ENCODE data around the gene NPIPB8. TPM values are rescaled to one million over a fixed set of nuclear protein-coding genes. Genes with fewer than 3 reads are reported as not detected.
"Not testable (repeated sequence)": the region's sequence is repeated elsewhere in the genome, so short reads cannot be mapped to it uniquely, and the experiment has no call there.

Gene NPIPB8
- total and polyA plus RNA-seq, 2 donors (not counting 3 experiments of a cell fraction or from before 2014, with no cell fraction given), result 0.11 TPM; not detected in 1

GRCh38 chr16:28636093-28636823 lies 1.6 kb upstream of the NPIPB8 start:
- H3K79me2 ChIP-seq (ENCODE audit: control insufficient read depth, insufficient read depth, low read length); CTCF ChIA-PET; H3K27ac ChIP-seq (ENCODE audit: insufficient read depth, low read depth, low read length); FAIRE-seq; H4K20me1 ChIP-seq (replicated peaks; ENCODE audit: control insufficient read depth, extremely low read depth, insufficient read depth, low read length); H3K9me3 ChIP-seq (replicated peaks; ENCODE audit: control insufficient read depth, insufficient read depth, low read length); H3K4me3 ChIP-seq (replicated peaks in 1 of 3; ENCODE audit: insufficient read depth in 1 of 3, low read depth in 1 of 3, low read length in 3 of 3); H3K27me3 ChIP-seq (ENCODE audit: control insufficient read depth in 2 of 2, insufficient read depth in 2 of 2, low read length in 2 of 2); H3K4me1 ChIP-seq (ENCODE audit: control insufficient read depth, extremely low read depth, insufficient read depth, low read length); H3K9ac ChIP-seq (replicated peaks; ENCODE audit: extremely low read depth, insufficient read depth, low read length); H2AFZ ChIP-seq (ENCODE audit: low read depth, low read length); dilution Hi-C loops (cut with MboI; ENCODE audit: extremely low pct_ligation_motif_present, low sequenced_read_pairs); H3K9me1 ChIP-seq (replicated peaks; ENCODE audit: control insufficient read depth, extremely low read depth, insufficient read depth, low read length); BruUV-seq (replicated peaks); POLR2A ChIA-PET; H3K4me2 ChIP-seq (ENCODE audit: insufficient read depth, low read length); H3K36me3 ChIP-seq (ENCODE audit: control insufficient read depth in 2 of 2, extremely low read depth in 1 of 2, insufficient read depth in 2 of 2, low read length in 2 of 2): not testable (repeated sequence)
- peak; percentile 39 for DNase-seq (ENCODE audit: low read depth, low spot score)
- intact Hi-C loops (cut with micrococcal nuclease), result loop anchor here (10.0 kb wide), 1 partner anchor 61 kb away; no protein-coding TSS in a partner anchor

- BruUV-seq (replicated peaks), result not testable (repeated sequence)
These were observed 494 bp downstream of the NPIPB8 start for GRCh38 chr16:28638359-28638758.

GRCh38 chr16:28639959-28640358 lies 2.1 kb downstream of the NPIPB8 start:
- CTCF ChIA-PET; H4K20me1 ChIP-seq (replicated peaks; ENCODE audit: control insufficient read depth, extremely low read depth, insufficient read depth, low read length); H2AFZ ChIP-seq (ENCODE audit: low read depth, low read length); FAIRE-seq; H3K4me1 ChIP-seq (ENCODE audit: control insufficient read depth, extremely low read depth, insufficient read depth, low read length); POLR2A ChIA-PET; H3K36me3 ChIP-seq (ENCODE audit: control insufficient read depth in 2 of 2, extremely low read depth in 1 of 2, insufficient read depth in 2 of 2, low read length in 2 of 2); H3K4me3 ChIP-seq (replicated peaks in 1 of 3; ENCODE audit: insufficient read depth in 1 of 3, low read depth in 1 of 3, low read length in 3 of 3); H3K9ac ChIP-seq (replicated peaks; ENCODE audit: extremely low read depth, insufficient read depth, low read length); BruUV-seq (replicated peaks); H3K9me3 ChIP-seq (replicated peaks; ENCODE audit: control insufficient read depth, insufficient read depth, low read length); DNase-seq (ENCODE audit: low read depth, low spot score); H3K27me3 ChIP-seq (ENCODE audit: control insufficient read depth in 2 of 2, insufficient read depth in 2 of 2, low read length in 2 of 2); H3K4me2 ChIP-seq (ENCODE audit: insufficient read depth, low read length); H3K79me2 ChIP-seq (ENCODE audit: control insufficient read depth, insufficient read depth, low read length); dilution Hi-C loops (cut with MboI; ENCODE audit: extremely low pct_ligation_motif_present, low sequenced_read_pairs); H3K9me1 ChIP-seq (replicated peaks; ENCODE audit: control insufficient read depth, extremely low read depth, insufficient read depth, low read length); H3K27ac ChIP-seq (ENCODE audit: insufficient read depth, low read depth, low read length): not testable (repeated sequence)
- intact Hi-C loops (cut with micrococcal nuclease), result loop anchor here (10.0 kb wide), 1 partner anchor 65 kb away; no protein-coding TSS in a partner anchor

More at GRCh38 chr16:28638359-28638758, 494 bp downstream of the NPIPB8 start:
- H3K27me3 ChIP-seq (ENCODE audit: control insufficient read depth in 2 of 2, insufficient read depth in 2 of 2, low read length in 2 of 2); H3K36me3 ChIP-seq (ENCODE audit: control insufficient read depth in 2 of 2, extremely low read depth in 1 of 2, insufficient read depth in 2 of 2, low read length in 2 of 2); H3K27ac ChIP-seq (ENCODE audit: insufficient read depth, low read depth, low read length); POLR2A ChIA-PET; H3K4me2 ChIP-seq (ENCODE audit: insufficient read depth, low read length); H3K79me2 ChIP-seq (ENCODE audit: control insufficient read depth, insufficient read depth, low read length); H3K4me3 ChIP-seq (replicated peaks in 1 of 3; ENCODE audit: insufficient read depth in 1 of 3, low read depth in 1 of 3, low read length in 3 of 3); H4K20me1 ChIP-seq (replicated peaks; ENCODE audit: control insufficient read depth, extremely low read depth, insufficient read depth, low read length); H3K9ac ChIP-seq (replicated peaks; ENCODE audit: extremely low read depth, insufficient read depth, low read length); H3K9me3 ChIP-seq (replicated peaks; ENCODE audit: control insufficient read depth, insufficient read depth, low read length); FAIRE-seq; H2AFZ ChIP-seq (ENCODE audit: low read depth, low read length); CTCF ChIA-PET; DNase-seq (ENCODE audit: low read depth, low spot score); H3K4me1 ChIP-seq (ENCODE audit: control insufficient read depth, extremely low read depth, insufficient read depth, low read length); H3K9me1 ChIP-seq (replicated peaks; ENCODE audit: control insufficient read depth, extremely low read depth, insufficient read depth, low read length); dilution Hi-C loops (cut with MboI; ENCODE audit: extremely low pct_ligation_motif_present, low sequenced_read_pairs): not testable (repeated sequence)
- intact Hi-C loops (cut with micrococcal nuclease), result loop anchor here (10.0 kb wide), 1 partner anchor 64 kb away; no protein-coding TSS in a partner anchor

- FAIRE-seq; BruUV-seq (replicated peaks); CTCF ChIA-PET; H3K79me2 ChIP-seq (ENCODE audit: control insufficient read depth, insufficient read depth, low read length); H3K9ac ChIP-seq (replicated peaks; ENCODE audit: extremely low read depth, insufficient read depth, low read length); H4K20me1 ChIP-seq (replicated peaks; ENCODE audit: control insufficient read depth, extremely low read depth, insufficient read depth, low read length); intact Hi-C loops (cut with micrococcal nuclease); dilution Hi-C loops (cut with MboI; ENCODE audit: extremely low pct_ligation_motif_present, low sequenced_read_pairs); H3K9me3 ChIP-seq (replicated peaks; ENCODE audit: control insufficient read depth, insufficient read depth, low read length); H3K36me3 ChIP-seq (ENCODE audit: control insufficient read depth in 2 of 2, extremely low read depth in 1 of 2, insufficient read depth in 2 of 2, low read length in 2 of 2); H3K27ac ChIP-seq (ENCODE audit: insufficient read depth, low read depth, low read length); POLR2A ChIA-PET; H3K4me1 ChIP-seq (ENCODE audit: control insufficient read depth, extremely low read depth, insufficient read depth, low read length); H3K9me1 ChIP-seq (replicated peaks; ENCODE audit: control insufficient read depth, extremely low read depth, insufficient read depth, low read length); DNase-seq (ENCODE audit: low read depth, low spot score); H2AFZ ChIP-seq (ENCODE audit: low read depth, low read length); H3K4me3 ChIP-seq (replicated peaks in 1 of 3; ENCODE audit: insufficient read depth in 1 of 3, low read depth in 1 of 3, low read length in 3 of 3); H3K4me2 ChIP-seq (ENCODE audit: insufficient read depth, low read length); H3K27me3 ChIP-seq (ENCODE audit: control insufficient read depth in 2 of 2, insufficient read depth in 2 of 2, low read length in 2 of 2): not testable (repeated sequence)
These were observed 28.4 kb downstream of the NPIPB8 start for GRCh38 chr16:28666264-28666663.
